ENCODE data around the gene BICC1. TPM values are rescaled to one million over a fixed set of nuclear protein-coding genes. Genes with fewer than 3 reads are reported as not detected.

Gene BICC1
- total RNA-seq, 4 donors from 2014 or later: 1.3 to 29.7 (median 17.5) TPM

DNA sequence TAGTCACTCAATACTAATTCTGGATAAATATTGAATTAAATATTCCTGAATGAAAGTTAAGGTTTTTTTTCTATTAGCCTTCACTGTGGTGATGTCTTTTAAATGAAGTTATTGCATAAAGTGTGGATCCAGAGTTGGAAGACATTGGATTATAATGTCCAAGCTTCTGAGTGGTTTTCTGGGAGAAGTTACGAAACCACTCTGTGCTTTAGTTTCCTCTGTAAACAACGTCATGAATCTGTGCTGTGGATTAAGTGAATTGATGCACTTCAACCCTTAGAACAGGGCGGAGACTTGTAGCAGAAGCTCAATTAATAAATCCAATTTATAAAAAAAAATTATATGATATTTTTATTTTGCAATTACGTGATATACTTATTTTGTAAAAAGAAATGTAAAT lies 271.7 kb downstream of the BICC1 start:
- H3K27me3 ChIP-seq: no peaks in the 10 kb centered on the region
- no peak overlapping the region for H3K4me3 ChIP-seq
- H3K4me1 ChIP-seq: no peaks in the 10 kb centered on the region
- no peak overlapping the region for H3K27ac ChIP-seq
- no peaks in the 10 kb centered on the region for H3K9me3 ChIP-seq
- intact Hi-C loops (cut with DNase I; ENCODE audit: low total_unique reads): no loop called here
- H3K36me3 ChIP-seq: no peaks in the 10 kb centered on the region
- TF ChIP-seq CTCF (IDR thresholded peaks at IDR 0.05): no peak
- no peak for TF ChIP-seq POLR2A (IDR thresholded peaks at IDR 0.05)
- no peak for DNase-seq

- Histone ChIP-seq H3K36me3 (no peaks in the 10 kb centered on the region), H3K27ac (no peak overlapping the region), H3K9me3 (no peaks in the 10 kb centered on the region), H3K4me3 (no peak overlapping the region), H3K27me3 (no peaks in the 10 kb centered on the region), H3K4me1 (no peaks in the 10 kb centered on the region)
- DNase-seq: no peak
- intact Hi-C loops (cut with DNase I; ENCODE audit: low total_unique reads): no loop called here
- TF ChIP-seq CTCF (IDR thresholded peaks at IDR 0.05) (no peak), POLR2A (IDR thresholded peaks at IDR 0.05) (no peak)
Measured at GRCh38 chr10:58785354-58785753, 272.7 kb downstream of the BICC1 start.

- no peaks in the 10 kb centered on the region for H3K27me3 ChIP-seq
- DNase-seq: no peak
- intact Hi-C loops (cut with DNase I; ENCODE audit: low total_unique reads): no loop called here
- peak overlapping the region; percentile 21 to 54 for H3K27ac ChIP-seq
- no peak overlapping the region for H3K4me3 ChIP-seq
- H3K9me3 ChIP-seq: no peaks in the 10 kb centered on the region
- H3K36me3 ChIP-seq: no peaks in the 10 kb centered on the region
- H3K4me1 ChIP-seq: no peaks in the 10 kb centered on the region
- TF ChIP-seq POLR2A (IDR thresholded peaks at IDR 0.05) (no peak), CTCF (IDR thresholded peaks at IDR 0.05) (no peak)
Measured at GRCh38 chr10:58791137-58791536, 278.5 kb downstream of the BICC1 start.

DNA sequence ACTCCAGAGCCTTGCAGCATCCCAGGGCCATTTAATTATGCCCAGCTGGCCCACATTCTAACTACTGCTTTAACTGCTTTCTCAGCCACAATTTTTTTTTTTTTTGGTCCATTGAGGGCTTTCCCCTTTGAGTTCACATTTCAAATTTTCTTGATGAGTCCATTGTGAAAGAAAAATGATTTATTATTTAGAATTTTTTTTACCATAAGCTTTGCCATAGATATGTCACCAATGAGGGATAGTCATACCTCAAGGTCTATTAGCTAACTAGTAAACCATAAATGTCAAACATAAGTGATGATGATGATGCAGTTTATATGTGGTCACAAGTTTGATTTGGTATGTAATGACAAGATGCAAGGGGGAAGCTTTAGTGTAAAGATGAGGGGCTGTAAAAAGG lies 282.9 kb downstream of the BICC1 start:
- Histone ChIP-seq H3K27me3 (no peaks in the 10 kb centered on the region), H3K4me3 (no peak overlapping the region), H3K9me3 (no peaks in the 10 kb centered on the region), H3K27ac (no peak overlapping the region), H3K36me3 (no peaks in the 10 kb centered on the region), H3K4me1 (no peaks in the 10 kb centered on the region)
- DNase-seq: no peak
- TF ChIP-seq POLR2A (IDR thresholded peaks at IDR 0.05): no peak
- TF ChIP-seq CTCF (IDR thresholded peaks at IDR 0.05): no peak
- intact Hi-C loops (cut with DNase I; ENCODE audit: low total_unique reads): no loop called here

GRCh38 chr10:58796242-58796641 lies 283.6 kb downstream of the BICC1 start:
- Histone ChIP-seq H3K4me1 (no peaks in the 10 kb centered on the region), H3K4me3 (no peak overlapping the region), H3K27ac (no peak overlapping the region), H3K9me3 (no peaks in the 10 kb centered on the region), H3K36me3 (no peaks in the 10 kb centered on the region), H3K27me3 (no peaks in the 10 kb centered on the region)
- intact Hi-C loops (cut with DNase I; ENCODE audit: low total_unique reads): no loop called here
- TF ChIP-seq CTCF (IDR thresholded peaks at IDR 0.05) (no peak), POLR2A (IDR thresholded peaks at IDR 0.05) (no peak)
- no peak for DNase-seq
